B cell (primary cell): ENCODE results near the gene ASIC4. TPM values are rescaled to one million over a fixed set of nuclear protein-coding genes. Genes with fewer than 3 reads are reported as not detected.

Experiments
- ATAC-seq: fragments of 200-7000 bp; cut with Tn5 transposase; one replicate; pipeline ENCODE4 v1.10.0; 2021; ENCODE audit warnings: low read depth, mild to moderate bottlenecking, moderate number of reproducible peaks, moderate library complexity
- CTCF ChIA-PET: fragments of 350-600 bp; sonication (Branson Sonifier 250); formaldehyde crosslinking; loops from one replicate; lab custom pipeline; 2021; ENCODE audit warnings: antibody characterized with exemption, inconsistent platforms; lab: Charles Lee
- POLR2A ChIA-PET: fragments of 350-600 bp; sonication (Branson Sonifier 250); formaldehyde crosslinking; loops from one replicate; lab custom pipeline; 2021; ENCODE audit warnings: antibody characterized with exemption; lab: Charles Lee
- DNase-seq: peaks from one replicate; pipeline ENCODE4 v3.0.0; 2013
- H2AFZ ChIP-seq: 2 replicates; pipeline ENCODE4 v1.6.1; 2012; ENCODE audit warnings: mild to moderate bottlenecking, low read depth, low read length; ENCODE audit not compliant: insufficient read depth, poor library complexity, severe bottlenecking
- H3K27ac ChIP-seq, 2 donors: 1 replicate in 1 of 2; 2 replicates in 1 of 2; pipeline ENCODE4 v1.5.1; 2012 to 2013; ENCODE audit warnings: low read length in 2 of 2, mild to moderate bottlenecking in 2 of 2, moderate library complexity in 1 of 2
- H3K27me3 ChIP-seq, 4 experiments: fragments of 200-600 bp in 1 of 4; sonication (generic) in 1 of 4; replicated peaks in 1 of 4; 1 replicate in 2 of 4; 2 replicates in 2 of 4; pipeline versions ENCODE4 v1.6.1 to v1.7.0; 2013 to 2016; ENCODE audit warnings: low read length in 3 of 4, mild to moderate bottlenecking in 2 of 4, mixed read lengths in 1 of 4, moderate library complexity in 1 of 4; ENCODE audit not compliant: insufficient read depth in 4 of 4, control insufficient read depth in 3 of 4; ENCODE audit errors: control extremely low read depth in 1 of 4
- H3K36me3 ChIP-seq, 2 experiments: replicated peaks in 1 of 2; 1 replicate in 1 of 2; 2 replicates in 1 of 2; pipeline versions ENCODE4 v1.6.1 to v1.7.1; 2013; ENCODE audit warnings: low read length in 1 of 2; ENCODE audit not compliant: insufficient read depth in 2 of 2, control insufficient read depth in 1 of 2; ENCODE audit errors: control extremely low read depth in 1 of 2, extremely low read depth in 1 of 2
- H3K4me1 ChIP-seq, 2 donors: fragments of 200-600 bp in 1 of 2; sonication (generic) in 1 of 2; 1 replicate in 1 of 2; 2 replicates in 1 of 2; pipeline versions ENCODE4 v1.5.1 to v1.6.1; 2013 to 2017; ENCODE audit warnings: low read length in 2 of 2; ENCODE audit not compliant: control insufficient read depth in 2 of 2, insufficient read depth in 2 of 2
- H3K4me2 ChIP-seq: replicated peaks from 2 replicates; pipeline ENCODE3; 2012; ENCODE audit warnings: mild to moderate bottlenecking, low read depth, low read length; ENCODE audit not compliant: poor library complexity, severe bottlenecking
- H3K4me3 ChIP-seq, 5 experiments: fragments of 200-600 bp in 1 of 5; sonication (generic) in 1 of 5; 1 replicate in 3 of 5; 2 replicates in 2 of 5; pipeline versions ENCODE4 v1.5.1 to v1.7.0; 2011 to 2016; ENCODE audit warnings: low read length in 4 of 5, mild to moderate bottlenecking in 4 of 5, low read depth in 2 of 5, control low read depth in 1 of 5, moderate library complexity in 1 of 5; ENCODE audit not compliant: insufficient read depth in 1 of 5; ENCODE audit errors: control extremely low read depth in 1 of 5, extremely low read depth in 1 of 5
- H3K79me2 ChIP-seq: fragments of 200-600 bp; sonication (generic); one replicate; pipeline ENCODE4 v1.6.0; 2016; ENCODE audit warnings: low read length; ENCODE audit not compliant: control insufficient read depth, insufficient read depth
- H3K9ac ChIP-seq: fragments of 200-600 bp; sonication (generic); 2 replicates; pipeline ENCODE4 v1.6.1; 2017; ENCODE audit warnings: mild to moderate bottlenecking, low read length, moderate library complexity
- H3K9me3 ChIP-seq, 3 donors: one replicate each; pipeline versions ENCODE4 v1.6.1 to v1.7.1; 2013; ENCODE audit warnings: low read length in 2 of 3; ENCODE audit not compliant: control insufficient read depth in 2 of 3, insufficient read depth in 1 of 3; ENCODE audit errors: control extremely low read depth in 1 of 3
- H4K20me1 ChIP-seq: 2 replicates; pipeline ENCODE4 v1.6.0; 2012; ENCODE audit warnings: mild to moderate bottlenecking, low read length; ENCODE audit not compliant: insufficient read depth, control insufficient read depth, poor library complexity, severe bottlenecking
- H3K27ac Mint-ChIP-seq: one replicate; pipeline ENCODE4 v1.8.0; 2021; ENCODE audit warnings: mixed read lengths
- H3K27me3 Mint-ChIP-seq: one replicate; pipeline ENCODE4 v1.8.0; 2021; ENCODE audit warnings: mixed read lengths
- H3K4me1 Mint-ChIP-seq: one replicate; pipeline ENCODE4 v1.8.0; 2021; ENCODE audit warnings: mixed read lengths
- H3K4me3 Mint-ChIP-seq: one replicate; pipeline ENCODE4 v1.8.0; 2021; ENCODE audit warnings: mixed read lengths
- H3K9me3 Mint-ChIP-seq: one replicate; pipeline ENCODE4 v1.8.0; 2022; ENCODE audit warnings: mixed read lengths; ENCODE audit not compliant: insufficient read depth
- CTCF ChIP-seq: fragments of 200-600 bp; IDR thresholded peaks from one replicate; pipeline ENCODE4 v1.8.0; 2022; ENCODE audit warnings: antibody characterized with exemption, mild to moderate bottlenecking
- EZH2 ChIP-seq: IDR thresholded peaks from 2 replicates; pipeline ENCODE4 v1.6.1; 2012; ENCODE audit warnings: borderline replicate concordance, low read depth, mild to moderate bottlenecking, moderate library complexity, low read length; ENCODE audit not compliant: insufficient read depth, poor library complexity, severe bottlenecking
- whole genome bisulfite sequencing: methylation state at CpG from one replicate; pipeline ENCODE4 v1.1.5; 2013; ENCODE audit warnings: missing lambda C conversion rate; ENCODE audit not compliant: insufficient coverage; 5-methylcytosine and 5-hydroxymethylcytosine counted together
- intact Hi-C: fragments of 100-400 bp; cut with micrococcal nuclease; formaldehyde crosslinking; loops from one replicate; pipeline ENCODE4 v1.10.0; 2022
- polyA plus RNA-seq: library from polyadenylated mRNA; depleted of rRNA; stranded (reverse); fragments of >200 nt; gene quantifications from 2 replicates; pipeline ENCODE4 v1.2.3, GENCODE V29; 2012
- total RNA-seq, 2 donors: library from RNA; stranded (reverse); fragments of 120-200 nt in 1 of 2; gene quantifications; 1 replicate in 1 of 2; 2 replicates in 1 of 2; pipeline versions ENCODE4 v1.2.3 to v1.2.4, GENCODE V29; 2013 to 2022

The ASIC4 gene
- total and polyA plus RNA-seq, 2 donors (not counting 1 experiment from before 2014, with no cell fraction given), result not detected

- no peaks in the 10 kb centered on the region for H4K20me1 ChIP-seq
- Mint-ChIP-seq H3K4me1 (peaks cover 19% of the 10 kb centered on the region), H3K4me3 (no peak overlapping the region), H3K27ac (no peak overlapping the region), H3K27me3 (peaks cover 9% of the 10 kb centered on the region), H3K9me3 (no peaks in the 10 kb centered on the region)
- no peak overlapping the region for H3K9ac ChIP-seq
- H3K27me3 ChIP-seq, result peaks cover 0 to 6% (median 3%) of the 10 kb centered on the region in 4 experiments
- intact Hi-C loops, result no loop called here
- TF ChIP-seq EZH2 (no peak), CTCF (no peak)
- ATAC-seq (no peak), DNase-seq (no peak)
- peaks cover 0 to 5% (median 0%) of the 10 kb centered on the region in 3 donors for H3K9me3 ChIP-seq
- H2AFZ ChIP-seq, result no peak overlapping the region
- ChIA-PET CTCF (no interaction called here), POLR2A (no interaction called here)
- peaks cover 19% of the 10 kb centered on the region for H3K79me2 ChIP-seq
- peaks cover 0 to 32% of the 10 kb centered on the region in 2 experiments for H3K36me3 ChIP-seq
- H3K27ac ChIP-seq, result no peak overlapping the region
- no peak overlapping the region for H3K4me2 ChIP-seq
- peaks cover 12 to 17% of the 10 kb centered on the region in 2 donors for H3K4me1 ChIP-seq
- H3K4me3 ChIP-seq, result no peak overlapping the region
These were observed 11.7 kb upstream of the ASIC4 start for GRCh38 chr2:219502618-219503017.

- no peak overlapping the region for H2AFZ ChIP-seq
- TF ChIP-seq CTCF (no peak), EZH2 (no peak)
- H3K4me2 ChIP-seq, result no peak overlapping the region
- POLR2A ChIA-PET, result no interaction called here
- no peak for ATAC-seq
- H3K4me1 ChIP-seq, result peaks cover 13 to 15% of the 10 kb centered on the region in 2 donors
- CTCF ChIA-PET, result interaction anchor here (1.0 kb wide), 1 partner anchor 10 kb away, joined by 3 read pairs; a partner anchor contains a TSS
- peaks cover 0 to 25% (median 7%) of the 10 kb centered on the region in 4 experiments for H3K27me3 ChIP-seq
- Mint-ChIP-seq H3K27ac (no peak overlapping the region), H3K27me3 (peaks cover 19% of the 10 kb centered on the region), H3K4me1 (peaks cover 14% of the 10 kb centered on the region), H3K4me3 (no peak overlapping the region), H3K9me3 (no peaks in the 10 kb centered on the region)
- H3K9me3 ChIP-seq, result peaks cover 0 to 6% (median 0%) of the 10 kb centered on the region in 3 donors
- no peak overlapping the region for H3K9ac ChIP-seq
- WGBS, result 97% methylated on average over 9 of the region's 9 CpGs
- H3K27ac ChIP-seq, result no peak overlapping the region
- no peaks in the 10 kb centered on the region for H3K79me2 ChIP-seq
- H3K4me3 ChIP-seq, result no peak overlapping the region
- intact Hi-C loops, result no loop called here
- H3K36me3 ChIP-seq, result peaks cover 0 to 32% of the 10 kb centered on the region in 2 experiments
- no peaks in the 10 kb centered on the region for H4K20me1 ChIP-seq
- no peak for DNase-seq
These were observed 8.7 kb upstream of the ASIC4 start for GRCh38 chr2:219505585-219505984.
